Activated naive CD8-positive, alpha-beta T cell treated with anti-CD3 and anti-CD28 coated beads, Interleukin-2, amount 10 ng/mL, durations not matched to agents 7 days and 5 days (primary cell): ENCODE data around the gene C5AR2. TPM values are rescaled to one million over a fixed set of nuclear protein-coding genes. Genes with fewer than 3 reads are reported as not detected.
"Not testable (repeated sequence)": the region's sequence is repeated elsewhere in the genome, so short reads cannot be mapped to it uniquely, and the experiment has no call there.

ENCODE experiments used
- ATAC-seq: fragments of 150-1000 bp; cut with Tn5 transposase; one replicate; pipeline ENCODE4 v1.10.0; 2021; ENCODE audit warnings: low read depth, moderate library complexity
- POLR2A ChIA-PET: fragments of 350-600 bp; sonication (Branson Sonifier 250); formaldehyde crosslinking; loops from one replicate; lab custom pipeline; 2021; ENCODE audit warnings: antibody characterized with exemption; lab: Charles Lee
- DNase-seq: peaks from one replicate; pipeline ENCODE4 v3.0.0; 2021
- H3K27ac Mint-ChIP-seq: one replicate; pipeline ENCODE4 v1.8.0; 2022; ENCODE audit warnings: mild to moderate bottlenecking, mixed read lengths
- H3K27me3 Mint-ChIP-seq: one replicate; pipeline ENCODE4 v1.8.0; 2022; ENCODE audit warnings: mild to moderate bottlenecking, moderate library complexity, mixed read lengths
- H3K36me3 Mint-ChIP-seq: one replicate; pipeline ENCODE4 v1.8.0; 2021; ENCODE audit warnings: mild to moderate bottlenecking, mixed read lengths
- H3K4me1 Mint-ChIP-seq: one replicate; pipeline ENCODE4 v1.8.0; 2021; ENCODE audit warnings: mixed read lengths
- H3K4me3 Mint-ChIP-seq: one replicate; pipeline ENCODE4 v1.8.0; 2022; ENCODE audit warnings: mild to moderate bottlenecking, moderate library complexity, mixed read lengths
- H3K9me3 Mint-ChIP-seq: one replicate; pipeline ENCODE4 v1.8.0; 2021; ENCODE audit warnings: mixed read lengths
- total RNA-seq, 2 experiments: library from RNA; stranded (reverse); gene quantifications; one replicate each; pipeline ENCODE4 v1.2.3, GENCODE V29; 2021

Gene C5AR2
- total RNA-seq, 2 experiments from 2014 or later = 0.72 to 0.85 TPM

- H3K4me1 Mint-ChIP-seq, ATAC-seq, H3K4me3 Mint-ChIP-seq, H3K27ac Mint-ChIP-seq, H3K9me3 Mint-ChIP-seq, H3K36me3 Mint-ChIP-seq, POLR2A ChIA-PET, DNase-seq: not testable (repeated sequence)
- peaks cover 13% of the 10 kb centered on the region for H3K27me3 Mint-ChIP-seq
Measured at GRCh38 chr19:47388721-47389120, 56.7 kb downstream of the C5AR2 start.

- H3K4me3 Mint-ChIP-seq = no peak overlapping the region
- H3K4me1 Mint-ChIP-seq = peaks cover 2% of the 10 kb centered on the region
- H3K36me3 Mint-ChIP-seq = no peaks in the 10 kb centered on the region
- POLR2A ChIA-PET = no interaction called here
- no peak overlapping the region for H3K27ac Mint-ChIP-seq
- H3K9me3 Mint-ChIP-seq = no peaks in the 10 kb centered on the region
- H3K27me3 Mint-ChIP-seq = peaks cover 14% of the 10 kb centered on the region
- DNase-seq (no peak), ATAC-seq (no peak)
Measured at GRCh38 chr19:47389150-47389556, 57.2 kb downstream of the C5AR2 start.

GRCh38 chr19:47390533-47391488 is 58.8 kb downstream of the C5AR2 start:
- no peak for DNase-seq
- H3K27ac Mint-ChIP-seq = no peak overlapping the region
- no peak for ATAC-seq
- POLR2A ChIA-PET = interaction anchor here (1.0 kb wide), 1 partner anchor 209 kb away, joined by 3 read pairs; no protein-coding TSS in a partner anchor
- H3K4me1 Mint-ChIP-seq = peaks cover 2% of the 10 kb centered on the region
- H3K27me3 Mint-ChIP-seq = peaks cover 18% of the 10 kb centered on the region
- no peak overlapping the region for H3K4me3 Mint-ChIP-seq
- no peaks in the 10 kb centered on the region for H3K36me3 Mint-ChIP-seq
- no peaks in the 10 kb centered on the region for H3K9me3 Mint-ChIP-seq

GRCh38 chr19:47391510-47392223 is 59.7 kb downstream of the C5AR2 start:
- DNase-seq (peak; percentile 85), ATAC-seq (peak; percentile 79)
- Mint-ChIP-seq H3K36me3 (no peaks in the 10 kb centered on the region), H3K27me3 (peaks cover 18% of the 10 kb centered on the region), H3K9me3 (no peaks in the 10 kb centered on the region), H3K27ac (no peak overlapping the region), H3K4me1 (peaks cover 2% of the 10 kb centered on the region), H3K4me3 (no peak overlapping the region)
- POLR2A ChIA-PET = interaction anchor here (0.6 to 1.0 kb wide), 2 partner anchors 113 to 209 kb away, joined by 3 to 5 read pairs; no protein-coding TSS in a partner anchor

Other genes starting within 250 kb of the C5AR2 start
- gene ZC3H4, start 218.4 kb upstream of the C5AR2 start, total RNA-seq = 10 to 100 TPM; 84.3 to 86.0 TPM
- gene SAE1, start 201.3 kb upstream of the C5AR2 start, total RNA-seq = 100 to 1,000 TPM; 108 to 114 TPM
- 10 to 100 TPM; 29.5 to 29.9 TPM for gene BBC3, start 101.0 kb upstream of the C5AR2 start, total RNA-seq
- gene CCDC9, start 75.7 kb upstream of the C5AR2 start, total RNA-seq = 10 to 100 TPM; 37.8 to 39.6 TPM
- 10 to 100 TPM; 14.2 to 15.4 TPM for gene INAFM1, start 57.3 kb upstream of the C5AR2 start, total RNA-seq
- gene C5AR1, start 22.3 kb upstream of the C5AR2 start, total RNA-seq = 1 to 10 TPM; 4.0 to 4.6 TPM
- 10 to 100 TPM; 13.3 to 15.3 TPM for gene DHX34, start 17.1 kb downstream of the C5AR2 start, total RNA-seq
- under 1 TPM in 1 of 2 experiments, not detected in 1; 0.68 TPM for gene MEIS3, start 87.4 kb downstream of the C5AR2 start, total RNA-seq
- under 1 TPM in 1 of 2 experiments, not detected in 1; 0.20 TPM for gene SLC8A2, start 139.7 kb downstream of the C5AR2 start, total RNA-seq
- 1 to 10 TPM; 8.0 to 8.6 TPM for gene KPTN, start 152.0 kb downstream of the C5AR2 start, total RNA-seq
- gene NAPA, start 182.9 kb downstream of the C5AR2 start, total RNA-seq = 100 to 1,000 TPM in 1 of 2 experiments, 10 to 100 TPM in 1; 96.4 to 103 TPM
- gene ZNF541, start 241.0 kb downstream of the C5AR2 start, total RNA-seq = 1 to 10 TPM in 1 of 2 experiments, under 1 TPM in 1; 0.30 to 1.2 TPM